Fibroblast of skin of right biceps (primary cell): ENCODE results near the gene CIZ1.
"Not testable (repeated sequence)": the region's sequence is repeated elsewhere in the genome, so short reads cannot be mapped to it uniquely, and the experiment has no call there.

Source experiments
- DNase-seq: peaks from one replicate; pipeline ENCODE4 v3.0.0-alpha.2; 2013

CIZ1 gene, protein sequence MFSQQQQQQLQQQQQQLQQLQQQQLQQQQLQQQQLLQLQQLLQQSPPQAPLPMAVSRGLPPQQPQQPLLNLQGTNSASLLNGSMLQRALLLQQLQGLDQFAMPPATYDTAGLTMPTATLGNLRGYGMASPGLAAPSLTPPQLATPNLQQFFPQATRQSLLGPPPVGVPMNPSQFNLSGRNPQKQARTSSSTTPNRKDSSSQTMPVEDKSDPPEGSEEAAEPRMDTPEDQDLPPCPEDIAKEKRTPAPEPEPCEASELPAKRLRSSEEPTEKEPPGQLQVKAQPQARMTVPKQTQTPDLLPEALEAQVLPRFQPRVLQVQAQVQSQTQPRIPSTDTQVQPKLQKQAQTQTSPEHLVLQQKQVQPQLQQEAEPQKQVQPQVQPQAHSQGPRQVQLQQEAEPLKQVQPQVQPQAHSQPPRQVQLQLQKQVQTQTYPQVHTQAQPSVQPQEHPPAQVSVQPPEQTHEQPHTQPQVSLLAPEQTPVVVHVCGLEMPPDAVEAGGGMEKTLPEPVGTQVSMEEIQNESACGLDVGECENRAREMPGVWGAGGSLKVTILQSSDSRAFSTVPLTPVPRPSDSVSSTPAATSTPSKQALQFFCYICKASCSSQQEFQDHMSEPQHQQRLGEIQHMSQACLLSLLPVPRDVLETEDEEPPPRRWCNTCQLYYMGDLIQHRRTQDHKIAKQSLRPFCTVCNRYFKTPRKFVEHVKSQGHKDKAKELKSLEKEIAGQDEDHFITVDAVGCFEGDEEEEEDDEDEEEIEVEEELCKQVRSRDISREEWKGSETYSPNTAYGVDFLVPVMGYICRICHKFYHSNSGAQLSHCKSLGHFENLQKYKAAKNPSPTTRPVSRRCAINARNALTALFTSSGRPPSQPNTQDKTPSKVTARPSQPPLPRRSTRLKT

DNA sequence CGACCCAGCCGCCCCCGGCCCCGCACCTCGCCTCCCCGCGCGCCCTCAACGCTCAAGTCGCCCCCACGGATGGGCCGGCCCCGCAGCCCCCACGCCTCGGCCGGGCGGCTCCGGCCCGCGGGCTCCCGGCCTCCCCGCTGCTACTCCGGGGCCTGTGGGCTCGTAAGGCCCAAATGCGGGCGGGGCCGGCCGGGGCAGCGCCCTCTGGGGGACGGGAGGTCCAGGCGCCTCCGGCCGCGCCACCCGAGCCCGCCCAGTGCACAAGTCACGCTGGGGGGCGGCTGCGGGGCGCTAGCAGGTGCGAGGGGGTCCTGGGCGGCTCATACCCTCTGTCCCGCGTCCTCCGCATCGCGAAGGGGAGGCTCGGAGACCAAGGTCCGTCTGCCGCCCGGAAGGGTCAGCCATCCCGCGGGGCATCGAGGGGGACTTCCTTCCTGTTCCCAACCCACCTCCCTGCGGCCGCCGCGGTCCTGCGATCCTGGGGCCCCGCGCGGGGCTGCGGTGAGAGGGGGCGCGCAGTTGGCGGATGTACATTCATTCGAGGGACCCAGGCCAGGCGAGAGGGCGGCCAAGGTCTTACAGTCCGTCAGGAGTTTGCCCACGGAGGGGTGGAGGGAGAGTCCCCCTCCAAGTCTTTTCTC is at the start of gene CIZ1:
TSS of gene CIZ1 (minus strand) at position 167 of the 641 bp plus-strand sequence. CDS start 715 bp downstream, outside the sequence.
- peak; percentile 80 for DNase-seq

GRCh38 chr9:128233817-128234406 is 42.5 kb upstream of the CIZ1 start:
- no peak for DNase-seq

- DNase-seq: no peak
These were observed 41.4 kb upstream of the CIZ1 start for GRCh38 chr9:128232528-128233428.

DNA sequence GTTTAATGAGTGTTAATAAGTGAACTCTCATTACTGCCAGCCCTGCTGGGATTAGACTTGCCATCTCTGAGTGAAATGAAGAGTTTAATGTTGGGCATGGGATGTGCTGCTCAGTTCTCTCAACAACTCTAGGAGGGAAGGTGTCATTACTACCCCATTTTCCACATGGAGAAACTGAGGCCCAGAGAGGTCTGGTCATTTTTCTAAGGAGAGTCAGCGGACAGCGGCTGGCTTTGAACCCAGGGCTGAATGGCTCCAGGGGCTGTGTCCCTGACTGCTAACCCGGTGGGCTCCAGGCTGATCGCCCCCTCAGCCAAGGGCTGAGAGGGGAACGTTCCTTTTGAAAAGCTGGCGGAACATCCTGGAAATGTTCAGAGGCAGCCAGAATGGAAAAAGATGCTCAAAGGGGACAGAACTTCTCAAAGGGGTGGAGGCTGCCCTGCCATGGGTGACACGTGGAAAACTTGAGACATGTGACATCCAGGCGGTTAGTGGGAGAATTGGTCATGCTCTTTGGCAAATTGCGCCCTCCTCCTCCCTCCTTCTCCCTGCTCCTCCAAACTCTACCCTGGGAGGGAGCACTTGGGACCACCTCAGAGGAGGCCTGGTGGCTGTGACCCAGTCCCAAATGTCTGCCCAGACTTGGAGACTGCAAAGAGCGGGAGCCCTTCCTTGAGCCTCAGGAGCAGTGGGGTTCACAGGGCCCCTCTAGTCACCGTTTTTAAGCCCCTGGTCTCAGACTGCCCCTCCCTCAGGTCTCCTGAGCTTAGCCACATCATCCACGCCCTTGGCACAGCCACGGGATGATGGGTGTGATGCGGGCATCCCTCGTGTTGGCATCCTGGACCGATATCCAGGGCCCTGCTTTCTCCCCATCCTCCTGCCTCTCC is 40.5 kb upstream of the CIZ1 start:
- DNase-seq: no peak

DNA sequence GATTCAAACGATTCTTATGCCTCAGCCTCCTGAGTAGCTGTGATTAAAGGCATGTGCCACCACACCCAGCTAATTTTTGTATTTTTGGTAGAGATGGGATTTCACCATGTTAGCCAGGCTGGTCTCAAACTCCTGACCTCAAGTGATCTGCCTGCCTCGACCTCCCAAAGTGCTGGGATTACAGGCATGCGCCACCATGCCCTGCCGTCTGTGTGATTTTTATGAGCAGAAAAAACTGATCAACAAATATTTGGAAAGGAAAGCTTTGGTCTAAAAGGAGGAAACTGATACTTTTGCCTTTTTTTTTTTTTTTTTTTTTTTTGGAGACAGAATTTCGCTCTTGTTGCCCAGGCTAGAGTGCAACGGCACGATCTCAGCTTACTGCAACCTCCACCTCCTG is 39.5 kb upstream of the CIZ1 start:
- not testable (repeated sequence) for DNase-seq

DNA sequence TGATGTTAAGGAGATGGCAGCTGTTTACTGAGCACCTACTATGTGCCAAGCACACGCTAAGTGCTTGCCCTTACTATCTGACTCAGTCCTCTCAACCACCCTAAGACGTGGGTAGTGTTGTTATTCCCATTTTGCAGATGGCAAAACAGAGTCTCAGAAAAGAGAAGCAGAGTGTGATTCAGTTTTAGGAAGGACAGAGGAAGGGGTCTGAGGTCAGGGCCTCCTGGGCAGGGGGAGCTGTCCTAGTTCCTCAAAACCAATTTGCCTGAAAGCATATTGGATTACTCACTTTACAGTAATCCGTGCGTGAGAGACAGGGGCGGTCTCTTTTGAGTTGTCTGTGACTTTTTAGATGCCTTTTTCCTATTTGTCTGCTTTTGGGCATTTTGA is 35.0 kb upstream of the CIZ1 start:
- DNase-seq: no peak

GRCh38 chr9:128225770-128226411 is 34.5 kb upstream of the CIZ1 start:
- DNase-seq: no peak

DNA sequence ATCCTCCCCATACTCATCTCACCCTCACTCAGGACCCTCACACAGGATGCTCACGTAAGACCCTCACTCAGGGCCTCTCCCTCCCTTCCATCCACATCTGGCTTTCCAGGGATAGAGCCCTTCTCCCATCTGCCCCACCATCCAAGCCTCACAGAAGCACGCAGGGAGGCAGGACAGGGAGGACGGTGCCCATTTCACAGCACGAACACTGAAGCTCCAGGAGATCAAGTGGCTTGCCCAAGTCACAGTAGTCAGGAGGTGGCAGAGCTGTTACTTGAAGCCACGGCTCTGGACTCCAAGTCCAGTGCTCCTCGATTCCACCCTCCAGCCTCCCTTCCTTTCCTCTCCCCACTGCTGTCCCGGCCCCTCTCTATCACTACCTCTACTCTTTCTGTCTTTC is 33.5 kb upstream of the CIZ1 start:
- DNase-seq: no peak

- DNase-seq: no peak
These were observed 31.7 kb upstream of the CIZ1 start for GRCh38 chr9:128222880-128223670.

GRCh38 chr9:128222026-128222425 is 30.7 kb upstream of the CIZ1 start:
- no peak for DNase-seq

- DNase-seq: no peak
These were observed 28.5 kb upstream of the CIZ1 start for GRCh38 chr9:128219831-128220230.

GRCh38 chr9:128218518-128219389 is 27.4 kb upstream of the CIZ1 start:
- DNase-seq: peak; percentile 59

DNA sequence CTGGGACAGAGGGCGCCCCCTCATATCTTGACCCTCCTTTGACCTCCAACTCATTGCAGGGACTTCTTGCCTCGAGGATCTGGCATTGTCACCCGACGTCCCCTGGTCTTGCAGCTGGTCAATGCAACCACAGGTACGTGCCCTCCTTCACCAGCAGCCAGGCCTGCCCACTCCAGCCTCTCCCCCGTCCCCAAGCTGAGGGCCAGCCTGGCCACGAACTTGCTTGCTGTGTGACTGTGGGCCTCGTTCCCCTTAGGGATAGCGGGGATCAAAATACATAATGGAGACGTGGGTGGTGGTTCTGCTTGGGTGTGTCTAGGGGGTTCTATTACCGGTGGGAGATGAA is 26.8 kb upstream of the CIZ1 start:
- DNase-seq: no peak

DNA sequence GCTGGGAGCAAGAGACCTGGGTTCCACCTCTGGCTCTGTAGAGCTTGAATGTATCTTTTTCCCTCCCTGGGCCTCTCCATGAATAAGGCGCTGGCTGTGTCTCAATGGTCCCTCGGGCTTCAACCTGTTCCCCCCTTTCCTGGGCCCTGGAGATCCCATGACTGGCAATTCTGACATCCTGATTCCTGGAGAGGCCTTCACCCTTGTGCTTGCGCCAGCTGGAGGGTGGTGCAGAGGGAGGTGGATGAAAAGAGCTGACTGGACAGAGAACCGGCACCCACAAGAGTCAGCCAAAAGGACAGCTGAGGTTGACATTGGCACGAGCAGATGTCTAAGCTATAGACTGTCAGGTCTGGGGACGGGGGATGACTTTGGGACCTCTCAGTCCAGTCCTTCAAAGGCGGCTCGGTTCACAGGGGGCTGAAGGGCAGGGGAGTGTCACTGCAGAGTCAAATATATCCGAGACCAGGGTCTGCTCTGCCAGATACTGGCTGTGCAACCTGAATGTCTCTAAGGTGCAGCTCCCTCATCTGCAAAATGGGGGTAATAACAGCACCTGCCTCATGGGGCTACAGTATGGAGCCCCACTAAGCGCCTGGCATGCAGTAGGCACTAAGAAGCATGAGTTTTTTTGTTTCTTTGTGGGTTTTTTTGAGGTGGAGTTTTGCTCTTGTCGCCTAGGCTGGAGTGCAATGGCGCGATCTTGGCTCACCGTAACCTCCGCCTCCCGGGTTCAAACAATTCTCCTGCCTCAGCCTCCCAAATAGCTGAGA is 25.6 kb upstream of the CIZ1 start:
- no peak for DNase-seq

DNA sequence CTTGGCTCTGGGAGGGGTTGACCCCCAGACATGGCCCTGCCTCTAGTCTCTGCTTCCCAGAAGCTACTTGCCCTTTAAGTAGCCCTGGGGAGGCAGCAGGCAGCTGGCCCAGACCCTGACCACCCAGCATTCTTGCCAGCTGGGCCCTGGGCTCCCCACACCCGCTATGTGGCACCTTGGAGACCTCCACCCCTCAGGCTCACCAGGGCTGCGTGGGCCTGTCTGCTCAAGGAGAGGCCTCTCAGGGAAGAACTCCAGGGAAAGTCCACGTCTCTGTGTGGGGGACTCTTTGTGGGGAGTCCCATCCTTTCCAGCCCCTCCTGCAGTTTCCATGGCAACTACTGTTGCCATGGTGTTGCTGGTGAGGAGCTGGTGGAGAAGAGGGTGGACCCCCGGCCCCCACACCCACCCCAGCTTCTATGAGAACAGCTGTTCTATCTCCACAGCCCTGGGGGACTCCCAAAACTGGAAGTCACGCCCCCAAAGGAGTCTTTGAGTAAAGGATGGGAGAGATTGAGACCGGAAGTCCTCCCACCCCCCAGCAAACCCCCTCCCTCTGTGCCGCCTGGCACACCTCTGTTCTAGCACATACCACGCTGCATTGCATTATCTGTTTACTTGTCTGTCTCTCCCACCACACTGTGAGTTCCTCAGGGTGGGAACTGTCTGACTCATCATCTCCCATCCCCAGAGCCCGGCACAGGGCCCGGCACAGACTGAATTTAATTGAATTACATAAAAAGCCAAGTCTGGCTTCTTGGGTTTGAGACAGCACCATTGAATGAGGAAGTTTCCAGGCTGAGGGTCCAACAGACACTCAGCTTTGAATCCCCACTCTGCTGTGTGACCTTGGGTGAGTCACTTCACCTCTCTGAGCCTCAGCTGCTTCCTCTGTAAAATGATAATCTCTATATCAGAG is 24.4 kb upstream of the CIZ1 start:
- peak; percentile 90 for DNase-seq
